A673 (cell line): ENCODE measurements around the gene FAAH.

Source experiments
- CTCF ChIP-seq: fragments of 300-800, 200-600 bp; sonication (generic); conservative IDR thresholded peaks from 2 replicates; pipeline ENCODE4 v1.5.1; 2017; ENCODE audit warnings: low read depth, mild to moderate bottlenecking, antibody characterized with exemption, low read length, moderate library complexity, mixed read lengths
- EZH2 ChIP-seq: fragments of 200-600 bp; sonication (generic); IDR thresholded peaks from 2 replicates; pipeline ENCODE4 v1.6.1; 2017; ENCODE audit warnings: borderline replicate concordance, low read depth, mild to moderate bottlenecking, mixed read lengths, antibody characterized with exemption, low read length; ENCODE audit not compliant: poor library complexity, severe bottlenecking

- TF ChIP-seq CTCF (no peak), EZH2 (no peak)
Observed at GRCh38 chr1:46458846-46459245, 64.7 kb downstream of the FAAH start.
